Measurements from ENCODE around the gene ABHD13. TPM values are rescaled to one million over a fixed set of nuclear protein-coding genes. Genes with fewer than 3 reads are reported as not detected.
"Not testable (repeated sequence)": the region's sequence is repeated elsewhere in the genome, so short reads cannot be mapped to it uniquely, and the experiment has no call there.

ABHD13 gene
- total and polyA plus RNA-seq, 8 donors, result 1.4 to 25.3 (median 5.5) TPM

DNA sequence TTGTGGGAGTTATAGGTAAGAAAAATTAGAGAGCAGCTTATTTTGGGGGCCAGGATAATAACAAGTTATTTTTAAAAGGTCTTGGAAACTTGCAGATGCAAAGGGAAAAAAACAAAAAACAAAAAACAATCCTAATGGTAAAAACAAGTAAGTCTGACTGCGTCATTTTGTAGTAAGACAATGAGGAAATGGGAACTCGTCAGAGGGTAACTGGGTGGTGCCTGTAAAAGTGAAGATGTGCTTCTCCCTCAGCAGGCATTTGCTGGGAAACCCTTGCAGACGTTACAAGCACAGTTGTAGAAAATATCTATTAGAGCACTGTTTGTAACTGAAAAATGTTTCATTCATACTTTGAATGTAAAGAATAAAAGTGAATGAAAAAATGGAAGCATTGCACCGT, 49.2 kb downstream of the ABHD13 start:
- Histone ChIP-seq H3K4me1 (peaks cover 8 to 27% (median 18%) of the 10 kb centered on the region in 4 donors), H3K4me3 (no peak overlapping the region), H3K27ac (peak overlapping the region in 2 of 5 donors; percentile 66 to 73), H3K36me3 (peaks cover 0 to 7% (median 0%) of the 10 kb centered on the region in 4 donors), H3K27me3 (no peaks in the 10 kb centered on the region), H3K9me3 (no peaks in the 10 kb centered on the region)
- DNase-seq, result no peak
- intact Hi-C loops (cut with DNase I; ENCODE audit: low total_unique reads), result no loop called here
- WGBS, 5 donors, result 86 to 93% (median 88%) methylated on average over 4 of the region's 4 CpGs
- no peak for TF ChIP-seq POLR2AphosphoS5 (IDR thresholded peaks at IDR 0.05)
- TF ChIP-seq POLR2A (IDR thresholded peaks at IDR 0.05), result no peak
- TF ChIP-seq EP300 (IDR thresholded peaks at IDR 0.05), result no peak
- TF ChIP-seq CTCF (IDR thresholded peaks at IDR 0.05), result no peak

DNA sequence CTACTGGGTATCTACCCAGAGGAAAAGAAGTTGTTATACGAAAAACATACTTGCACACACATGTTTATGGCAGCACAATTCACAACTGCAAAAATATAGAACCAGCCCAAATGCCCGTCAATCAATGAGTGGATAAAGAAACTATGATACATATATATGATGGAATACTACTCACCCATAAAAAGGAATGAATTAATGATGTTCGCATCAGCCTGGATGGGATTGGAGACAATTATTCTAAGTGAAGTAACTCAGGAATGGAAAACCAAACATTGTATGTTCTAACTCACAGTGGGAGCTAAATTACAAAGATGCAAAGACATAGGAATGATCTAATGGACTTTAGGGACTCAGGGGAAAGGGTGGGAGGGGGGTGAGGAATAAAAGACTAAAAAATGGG, 49.7 kb downstream of the ABHD13 start:
- not testable (repeated sequence) for DNase-seq
- H3K27ac ChIP-seq, result peak overlapping the region in 1 of 5 donors; percentile 73

DNA sequence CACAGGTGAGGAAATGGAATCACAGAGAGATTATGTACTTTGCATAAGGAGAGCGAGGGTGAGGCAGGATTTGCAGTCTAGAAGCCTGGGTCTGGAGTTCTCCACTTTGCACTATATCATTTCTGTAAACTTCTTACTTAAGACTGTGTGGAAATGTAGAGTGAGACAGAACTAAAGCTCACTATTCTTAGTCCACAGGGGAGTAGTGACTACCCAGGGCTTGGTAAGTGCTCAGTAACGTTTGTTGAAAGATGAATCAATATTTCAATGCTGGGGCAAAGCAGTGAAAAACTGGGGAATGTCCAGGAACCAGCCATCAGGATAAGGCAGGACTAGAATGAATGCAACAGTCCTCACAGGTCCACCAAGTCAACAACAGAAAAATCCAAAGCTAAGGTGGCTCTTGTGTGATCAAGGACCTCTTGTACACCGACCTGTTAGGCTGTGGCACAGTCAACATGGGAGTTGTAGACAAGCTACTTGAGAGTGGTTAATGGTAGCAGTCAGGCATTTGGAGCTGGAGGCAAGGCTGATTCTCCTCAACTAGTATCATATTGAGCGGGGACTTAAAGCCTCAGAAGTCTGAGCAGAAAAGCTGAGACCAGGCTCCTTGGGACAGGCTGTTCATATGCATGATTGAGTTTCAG, 50.4 kb downstream of the ABHD13 start:
- peaks cover 0 to 7% (median 0%) of the 10 kb centered on the region in 4 donors for H3K36me3 ChIP-seq
- H3K4me1 ChIP-seq, result peaks cover 8 to 27% (median 18%) of the 10 kb centered on the region in 4 donors
- no peaks in the 10 kb centered on the region for H3K9me3 ChIP-seq
- H3K27ac ChIP-seq, result peak overlapping the region in 3 of 5 donors; percentile 52 to 85 (median 73)
- DNase-seq, result no peak
- TF ChIP-seq EP300 (IDR thresholded peaks at IDR 0.05) (no peak), CTCF (IDR thresholded peaks at IDR 0.05) (no peak), POLR2AphosphoS5 (IDR thresholded peaks at IDR 0.05) (no peak), POLR2A (IDR thresholded peaks at IDR 0.05) (no peak)
- no peak overlapping the region for H3K4me3 ChIP-seq
- intact Hi-C loops (cut with DNase I; ENCODE audit: low total_unique reads), result no loop called here
- no peaks in the 10 kb centered on the region for H3K27me3 ChIP-seq
- 57 to 83% (median 66%) methylated on average over 4 of the region's 4 CpGs for WGBS, 5 donors

More for the DNA sequence above, 49.7 kb downstream of the ABHD13 start:
- intact Hi-C loops (cut with DNase I; ENCODE audit: low total_unique reads); H3K9me3 ChIP-seq; H3K4me3 ChIP-seq; H3K36me3 ChIP-seq; H3K27me3 ChIP-seq: not testable (repeated sequence)
- H3K4me1 ChIP-seq, result peaks cover 8 to 27% (median 18%) of the 10 kb centered on the region in 4 donors
- 95 to 98% (median 96%) methylated on average over 3 of the region's 3 CpGs for WGBS, 5 donors

- DNase-seq, result peak; percentile 43 to 65
- 3 to 11% (median 5%) methylated on average over 16 of the region's 16 CpGs for WGBS, 5 donors
- Histone ChIP-seq H3K36me3 (peaks cover 0 to 7% (median 0%) of the 10 kb centered on the region in 4 donors), H3K9me3 (no peaks in the 10 kb centered on the region), H3K27me3 (no peaks in the 10 kb centered on the region), H3K4me3 (peak within 1 kb of the TSS; percentile 35 to 50 (median 43)), H3K27ac (peak within 1 kb of the TSS; percentile 41 to 85 (median 52)), H3K4me1 (peaks cover 8 to 27% (median 18%) of the 10 kb centered on the region in 4 donors)
- TF ChIP-seq POLR2AphosphoS5 (IDR thresholded peaks at IDR 0.05), result no peak
- TF ChIP-seq CTCF (IDR thresholded peaks at IDR 0.05), result no peak
- TF ChIP-seq POLR2A (IDR thresholded peaks at IDR 0.05), result no peak
- no peak for TF ChIP-seq EP300 (IDR thresholded peaks at IDR 0.05)
- intact Hi-C loops (cut with DNase I; ENCODE audit: low total_unique reads), result no loop called here
Measured at GRCh38 chr13:108269601-108270328, 51.6 kb downstream of the ABHD13 start, which contains the start of gene TNFSF13B. TNFSF13B (plus strand) TSS chr13:108269718; CDS start chr13:108269896, 178 bp downstream.
